B cell (primary cell): ENCODE data around the gene FEZF1. TPM values are rescaled to one million over a fixed set of nuclear protein-coding genes. Genes with fewer than 3 reads are reported as not detected.

Experiments used
- ATAC-seq: fragments of 200-7000 bp; cut with Tn5 transposase; one replicate; pipeline ENCODE4 v1.10.0; 2021; ENCODE audit warnings: low read depth, mild to moderate bottlenecking, moderate number of reproducible peaks, moderate library complexity
- CTCF ChIA-PET: fragments of 350-600 bp; sonication (Branson Sonifier 250); formaldehyde crosslinking; loops from one replicate; lab custom pipeline; 2021; ENCODE audit warnings: antibody characterized with exemption, inconsistent platforms; lab: Charles Lee
- POLR2A ChIA-PET: fragments of 350-600 bp; sonication (Branson Sonifier 250); formaldehyde crosslinking; loops from one replicate; lab custom pipeline; 2021; ENCODE audit warnings: antibody characterized with exemption; lab: Charles Lee
- DNase-seq: peaks from one replicate; pipeline ENCODE4 v3.0.0; 2013
- H2AFZ ChIP-seq: 2 replicates; pipeline ENCODE4 v1.6.1; 2012; ENCODE audit warnings: mild to moderate bottlenecking, low read depth, low read length; ENCODE audit not compliant: insufficient read depth, poor library complexity, severe bottlenecking
- H3K27ac ChIP-seq, 2 donors: 1 replicate in 1 of 2; 2 replicates in 1 of 2; pipeline ENCODE4 v1.5.1; 2012 to 2013; ENCODE audit warnings: low read length in 2 of 2, mild to moderate bottlenecking in 2 of 2, moderate library complexity in 1 of 2
- H3K27me3 ChIP-seq, 4 experiments: fragments of 200-600 bp in 1 of 4; sonication (generic) in 1 of 4; replicated peaks in 1 of 4; 1 replicate in 2 of 4; 2 replicates in 2 of 4; pipeline versions ENCODE4 v1.6.1 to v1.7.0; 2013 to 2016; ENCODE audit warnings: low read length in 3 of 4, mild to moderate bottlenecking in 2 of 4, mixed read lengths in 1 of 4, moderate library complexity in 1 of 4; ENCODE audit not compliant: insufficient read depth in 4 of 4, control insufficient read depth in 3 of 4; ENCODE audit errors: control extremely low read depth in 1 of 4
- H3K36me3 ChIP-seq, 2 experiments: replicated peaks in 1 of 2; 1 replicate in 1 of 2; 2 replicates in 1 of 2; pipeline versions ENCODE4 v1.6.1 to v1.7.1; 2013; ENCODE audit warnings: low read length in 1 of 2; ENCODE audit not compliant: insufficient read depth in 2 of 2, control insufficient read depth in 1 of 2; ENCODE audit errors: control extremely low read depth in 1 of 2, extremely low read depth in 1 of 2
- H3K4me1 ChIP-seq, 2 donors: fragments of 200-600 bp in 1 of 2; sonication (generic) in 1 of 2; 1 replicate in 1 of 2; 2 replicates in 1 of 2; pipeline versions ENCODE4 v1.5.1 to v1.6.1; 2013 to 2017; ENCODE audit warnings: low read length in 2 of 2; ENCODE audit not compliant: control insufficient read depth in 2 of 2, insufficient read depth in 2 of 2
- H3K4me2 ChIP-seq: replicated peaks from 2 replicates; pipeline ENCODE3; 2012; ENCODE audit warnings: mild to moderate bottlenecking, low read depth, low read length; ENCODE audit not compliant: poor library complexity, severe bottlenecking
- H3K4me3 ChIP-seq, 5 experiments: fragments of 200-600 bp in 1 of 5; sonication (generic) in 1 of 5; 1 replicate in 3 of 5; 2 replicates in 2 of 5; pipeline versions ENCODE4 v1.5.1 to v1.7.0; 2011 to 2016; ENCODE audit warnings: low read length in 4 of 5, mild to moderate bottlenecking in 4 of 5, low read depth in 2 of 5, control low read depth in 1 of 5, moderate library complexity in 1 of 5; ENCODE audit not compliant: insufficient read depth in 1 of 5; ENCODE audit errors: control extremely low read depth in 1 of 5, extremely low read depth in 1 of 5
- H3K79me2 ChIP-seq: fragments of 200-600 bp; sonication (generic); one replicate; pipeline ENCODE4 v1.6.0; 2016; ENCODE audit warnings: low read length; ENCODE audit not compliant: control insufficient read depth, insufficient read depth
- H3K9ac ChIP-seq: fragments of 200-600 bp; sonication (generic); 2 replicates; pipeline ENCODE4 v1.6.1; 2017; ENCODE audit warnings: mild to moderate bottlenecking, low read length, moderate library complexity
- H3K9me3 ChIP-seq, 3 donors: one replicate each; pipeline versions ENCODE4 v1.6.1 to v1.7.1; 2013; ENCODE audit warnings: low read length in 2 of 3; ENCODE audit not compliant: control insufficient read depth in 2 of 3, insufficient read depth in 1 of 3; ENCODE audit errors: control extremely low read depth in 1 of 3
- H4K20me1 ChIP-seq: 2 replicates; pipeline ENCODE4 v1.6.0; 2012; ENCODE audit warnings: mild to moderate bottlenecking, low read length; ENCODE audit not compliant: insufficient read depth, control insufficient read depth, poor library complexity, severe bottlenecking
- H3K27ac Mint-ChIP-seq: one replicate; pipeline ENCODE4 v1.8.0; 2021; ENCODE audit warnings: mixed read lengths
- H3K27me3 Mint-ChIP-seq: one replicate; pipeline ENCODE4 v1.8.0; 2021; ENCODE audit warnings: mixed read lengths
- H3K4me1 Mint-ChIP-seq: one replicate; pipeline ENCODE4 v1.8.0; 2021; ENCODE audit warnings: mixed read lengths
- H3K4me3 Mint-ChIP-seq: one replicate; pipeline ENCODE4 v1.8.0; 2021; ENCODE audit warnings: mixed read lengths
- H3K9me3 Mint-ChIP-seq: one replicate; pipeline ENCODE4 v1.8.0; 2022; ENCODE audit warnings: mixed read lengths; ENCODE audit not compliant: insufficient read depth
- EZH2 ChIP-seq: IDR thresholded peaks from 2 replicates; pipeline ENCODE4 v1.6.1; 2012; ENCODE audit warnings: borderline replicate concordance, low read depth, mild to moderate bottlenecking, moderate library complexity, low read length; ENCODE audit not compliant: insufficient read depth, poor library complexity, severe bottlenecking
- WGBS: methylation state at CpG from one replicate; pipeline ENCODE4 v1.1.5; 2013; ENCODE audit warnings: missing lambda C conversion rate; ENCODE audit not compliant: insufficient coverage; 5-methylcytosine and 5-hydroxymethylcytosine counted together
- intact Hi-C: fragments of 100-400 bp; cut with micrococcal nuclease; formaldehyde crosslinking; loops from one replicate; pipeline ENCODE4 v1.10.0; 2022
- polyA plus RNA-seq: library from polyadenylated mRNA; depleted of rRNA; stranded (reverse); fragments of >200 nt; gene quantifications from 2 replicates; pipeline ENCODE4 v1.2.3, GENCODE V29; 2012
- total RNA-seq, 2 donors: library from RNA; stranded (reverse); fragments of 120-200 nt in 1 of 2; gene quantifications; 1 replicate in 1 of 2; 2 replicates in 1 of 2; pipeline versions ENCODE4 v1.2.3 to v1.2.4, GENCODE V29; 2013 to 2022
- TF ChIP-seq, protein P1 (sequence below): fragments of 200-600 bp; IDR thresholded peaks from one replicate; pipeline ENCODE4 v1.8.0; 2022; ENCODE audit warnings: antibody characterized with exemption, mild to moderate bottlenecking

The FEZF1 gene
- total and polyA plus RNA-seq, 2 donors (not counting 1 experiment from before 2014, with no cell fraction given): not detected

DNA sequence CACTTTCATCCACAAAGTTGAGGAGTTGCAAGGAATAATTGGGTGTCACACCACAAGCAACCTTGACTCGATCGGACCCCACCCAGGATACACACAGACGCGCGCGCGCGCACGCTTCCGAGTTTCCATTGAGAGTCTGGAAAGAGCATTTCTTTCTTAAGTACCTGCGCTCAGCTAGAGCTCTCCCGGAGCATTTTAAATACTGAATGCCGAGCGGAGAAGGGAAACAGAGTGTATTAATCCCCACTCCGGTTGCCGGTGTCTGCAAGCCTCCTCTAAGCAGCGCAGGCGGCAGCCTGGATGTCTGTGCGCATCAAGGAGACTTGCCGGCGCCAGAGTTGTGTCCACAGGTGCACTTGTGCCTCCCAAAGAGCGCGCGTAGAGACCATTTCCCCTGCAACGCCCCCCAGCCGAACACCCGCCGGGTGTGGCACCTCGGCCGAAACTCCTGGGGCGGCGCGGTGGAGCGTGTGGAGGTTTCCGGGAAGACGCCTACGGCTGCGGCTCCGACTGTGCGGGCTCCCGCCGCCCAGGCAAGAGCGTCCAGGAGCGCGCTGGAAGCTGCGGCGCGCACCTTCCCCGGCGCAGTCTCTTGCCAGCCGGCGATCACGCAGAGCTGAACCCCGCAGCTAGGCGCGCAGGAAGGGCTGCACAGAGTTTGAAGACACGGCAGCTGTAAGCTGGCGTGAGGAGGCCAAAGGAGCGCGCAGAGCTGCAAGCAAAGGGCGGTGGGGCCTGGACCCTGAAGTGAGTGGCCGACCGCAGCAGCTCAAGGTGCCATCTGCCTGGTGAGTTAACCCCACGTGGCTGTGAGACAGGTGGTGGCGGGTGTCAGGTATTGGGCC lies 1.1 kb upstream of the FEZF1 start:
- Mint-ChIP-seq H3K27me3 (peaks cover 61% of the 10 kb centered on the region), H3K9me3 (no peaks in the 10 kb centered on the region), H3K4me3 (no peak overlapping the region), H3K4me1 (peaks cover under 1% of the 10 kb centered on the region), H3K27ac (no peak overlapping the region)
- no peak overlapping the region for H3K4me3 ChIP-seq
- intact Hi-C loops: no loop called here
- no peak overlapping the region for H3K27ac ChIP-seq
- no peaks in the 10 kb centered on the region for H3K36me3 ChIP-seq
- no peak overlapping the region for H3K9ac ChIP-seq
- POLR2A ChIA-PET: no interaction called here
- no peaks in the 10 kb centered on the region for H3K79me2 ChIP-seq
- peaks cover 0 to 7% of the 10 kb centered on the region in 2 donors for H3K4me1 ChIP-seq
- peaks cover 0 to 49% (median 0%) of the 10 kb centered on the region in 3 donors for H3K9me3 ChIP-seq
- H4K20me1 ChIP-seq: no peaks in the 10 kb centered on the region
- no peak overlapping the region for H3K4me2 ChIP-seq
- TF ChIP-seq EZH2: no peak
- TF ChIP-seq, protein P1, sequence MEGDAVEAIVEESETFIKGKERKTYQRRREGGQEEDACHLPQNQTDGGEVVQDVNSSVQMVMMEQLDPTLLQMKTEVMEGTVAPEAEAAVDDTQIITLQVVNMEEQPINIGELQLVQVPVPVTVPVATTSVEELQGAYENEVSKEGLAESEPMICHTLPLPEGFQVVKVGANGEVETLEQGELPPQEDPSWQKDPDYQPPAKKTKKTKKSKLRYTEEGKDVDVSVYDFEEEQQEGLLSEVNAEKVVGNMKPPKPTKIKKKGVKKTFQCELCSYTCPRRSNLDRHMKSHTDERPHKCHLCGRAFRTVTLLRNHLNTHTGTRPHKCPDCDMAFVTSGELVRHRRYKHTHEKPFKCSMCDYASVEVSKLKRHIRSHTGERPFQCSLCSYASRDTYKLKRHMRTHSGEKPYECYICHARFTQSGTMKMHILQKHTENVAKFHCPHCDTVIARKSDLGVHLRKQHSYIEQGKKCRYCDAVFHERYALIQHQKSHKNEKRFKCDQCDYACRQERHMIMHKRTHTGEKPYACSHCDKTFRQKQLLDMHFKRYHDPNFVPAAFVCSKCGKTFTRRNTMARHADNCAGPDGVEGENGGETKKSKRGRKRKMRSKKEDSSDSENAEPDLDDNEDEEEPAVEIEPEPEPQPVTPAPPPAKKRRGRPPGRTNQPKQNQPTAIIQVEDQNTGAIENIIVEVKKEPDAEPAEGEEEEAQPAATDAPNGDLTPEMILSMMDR: no peak
- no peak overlapping the region for H2AFZ ChIP-seq
- peaks cover 0 to 71% (median 47%) of the 10 kb centered on the region in 4 experiments for H3K27me3 ChIP-seq
- WGBS: 4% methylated on average over 61 of the region's 65 CpGs
- DNase-seq (no peak), ATAC-seq (no peak)
- CTCF ChIA-PET: no interaction called here

DNA sequence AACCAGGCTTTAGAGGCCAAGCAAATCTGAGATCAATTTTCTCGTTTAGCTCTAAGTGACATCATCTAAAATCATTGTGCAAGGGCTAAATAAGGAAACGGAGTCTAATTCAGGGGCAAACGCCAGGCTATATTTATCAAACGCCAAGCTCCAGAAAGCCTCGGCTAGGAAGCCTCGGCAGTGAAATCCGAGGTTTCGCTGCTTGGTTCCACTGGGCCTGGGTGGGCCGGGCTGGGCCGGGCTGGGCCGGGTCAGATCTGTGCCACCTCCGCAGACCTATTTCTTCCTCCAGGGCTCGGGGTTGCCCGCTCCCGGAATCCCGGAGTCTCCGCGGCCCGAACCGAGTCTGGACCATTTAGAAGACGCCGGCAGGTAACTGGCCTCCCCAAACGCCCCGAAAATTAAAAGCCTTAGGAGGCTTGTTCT lies 459 bp upstream of the FEZF1 start:
- intact Hi-C loops: no loop called here
- Histone ChIP-seq H3K79me2 (no peaks in the 10 kb centered on the region), H3K4me2 (no peak overlapping the region), H3K36me3 (no peaks in the 10 kb centered on the region), H3K9me3 (peaks cover 0 to 44% (median 0%) of the 10 kb centered on the region in 3 donors), H3K9ac (no peak overlapping the region), H3K4me1 (peaks cover 0 to under 1% of the 10 kb centered on the region in 2 donors), H3K4me3 (no peak overlapping the region), H4K20me1 (no peaks in the 10 kb centered on the region), H2AFZ (no peak overlapping the region), H3K27ac (no peak overlapping the region), H3K27me3 (peaks cover 0 to 73% (median 49%) of the 10 kb centered on the region in 4 experiments)
- no peak overlapping the region for H3K4me3 Mint-ChIP-seq
- ChIA-PET POLR2A (no interaction called here), CTCF (no interaction called here)
- TF ChIP-seq, protein P1: no peak
- TF ChIP-seq EZH2: no peak
- 10% methylated on average over 24 of the region's 24 CpGs for WGBS
- H3K27me3 Mint-ChIP-seq: peaks cover 65% of the 10 kb centered on the region
- H3K27ac Mint-ChIP-seq: no peak overlapping the region
- H3K4me1 Mint-ChIP-seq: no peaks in the 10 kb centered on the region
- ATAC-seq: no peak
- H3K9me3 Mint-ChIP-seq: no peaks in the 10 kb centered on the region
- DNase-seq: no peak
